Astrocyte (in vitro differentiated cells and primary cell): Measurements from ENCODE around the gene NRARP. TPM values are rescaled to one million over a fixed set of nuclear protein-coding genes. Genes with fewer than 3 reads are reported as not detected.
A peak's percentile ranks its signal among the peaks of the same experiment; 100 is the strongest.

Experiments used
- DNase-seq: peaks from one replicate; pipeline ENCODE4 v3.0.0-alpha.2; 2010; ENCODE audit warnings: low read depth
- FAIRE-seq: peaks from 2 replicates; lab custom pipeline; 2011; peaks lifted over from hg19 to GRCh38; lab: Jason Lieb, UNC
- H2AFZ ChIP-seq: 2 replicates; pipeline ENCODE4 v1.6.0; 2012; ENCODE audit warnings: low read depth, low read length, inconsistent platforms
- H3K27ac ChIP-seq: 2 replicates; pipeline ENCODE4 v1.5.1; 2011; ENCODE audit warnings: low read depth, low read length, inconsistent platforms
- H3K27me3 ChIP-seq: 2 replicates; pipeline ENCODE4 v1.6.0; 2011; ENCODE audit warnings: low read length, inconsistent platforms; ENCODE audit not compliant: insufficient read depth
- H3K36me3 ChIP-seq: 2 replicates; pipeline ENCODE4 v1.5.1; 2011; ENCODE audit warnings: low read length, inconsistent platforms; ENCODE audit not compliant: insufficient read depth
- H3K4me1 ChIP-seq: 2 replicates; pipeline ENCODE4 v1.5.1; 2011; ENCODE audit warnings: low read length, inconsistent platforms; ENCODE audit not compliant: insufficient read depth
- H3K4me2 ChIP-seq: 2 replicates; pipeline ENCODE4 v1.6.0; 2012; ENCODE audit warnings: low read length, inconsistent platforms
- H3K4me3 ChIP-seq: 2 replicates; pipeline ENCODE4 v1.5.1; 2011; ENCODE audit warnings: low read depth, mild to moderate bottlenecking, low read length, inconsistent platforms; ENCODE audit not compliant: insufficient read depth
- H3K79me2 ChIP-seq: 2 replicates; pipeline ENCODE4 v1.6.0; 2012; ENCODE audit warnings: mild to moderate bottlenecking, low read length, inconsistent platforms; ENCODE audit not compliant: insufficient read depth
- H3K9ac ChIP-seq: 2 replicates; pipeline ENCODE4 v1.6.0; 2012; ENCODE audit warnings: mild to moderate bottlenecking, low read length, inconsistent platforms
- H3K9me3 ChIP-seq: 2 replicates; pipeline ENCODE4 v1.5.1; 2012; ENCODE audit warnings: low read depth, mild to moderate bottlenecking, low read length, inconsistent platforms; ENCODE audit not compliant: insufficient read depth
- H4K20me1 ChIP-seq: 2 replicates; pipeline ENCODE4 v1.6.0; 2012; ENCODE audit warnings: low read length, inconsistent platforms; ENCODE audit not compliant: insufficient read depth
- H3K27ac Mint-ChIP-seq: one replicate; pipeline ENCODE4 v1.8.0; 2021; ENCODE audit warnings: mild to moderate bottlenecking, mixed read lengths; ENCODE audit not compliant: unreplicated experiment
- H3K27me3 Mint-ChIP-seq: one replicate; pipeline ENCODE4 v1.8.0; 2021; ENCODE audit warnings: low read depth, mixed read lengths; ENCODE audit not compliant: unreplicated experiment
- H3K36me3 Mint-ChIP-seq: one replicate; pipeline ENCODE4 v1.8.0; 2021; ENCODE audit warnings: low read depth, mixed read lengths; ENCODE audit not compliant: unreplicated experiment
- H3K4me1 Mint-ChIP-seq: one replicate; pipeline ENCODE4 v1.8.0; 2021; ENCODE audit warnings: low read depth, mixed read lengths; ENCODE audit not compliant: unreplicated experiment
- H3K4me3 Mint-ChIP-seq: one replicate; pipeline ENCODE4 v1.8.0; 2021; ENCODE audit warnings: mild to moderate bottlenecking, moderate library complexity, mixed read lengths; ENCODE audit not compliant: unreplicated experiment
- H3K9me3 Mint-ChIP-seq: one replicate; pipeline ENCODE4 v1.8.0; 2021; ENCODE audit warnings: mild to moderate bottlenecking, mixed read lengths; ENCODE audit not compliant: unreplicated experiment
- CTCF ChIP-seq: IDR thresholded peaks from 2 replicates; pipeline ENCODE4 v1.5.1; 2011; ENCODE audit warnings: low read depth, mild to moderate bottlenecking, inconsistent platforms, low read length, moderate library complexity; ENCODE audit not compliant: insufficient read depth
- EZH2 ChIP-seq: IDR thresholded peaks from 2 replicates; pipeline ENCODE4 v1.6.1; 2012; ENCODE audit warnings: mild to moderate bottlenecking, low read length, inconsistent platforms; ENCODE audit not compliant: insufficient read depth
- total RNA-seq: library from RNA; stranded (reverse); gene quantifications from 2 replicates; pipeline ENCODE4 v1.2.1, GENCODE V29; 2021

NRARP gene
- total RNA-seq, 1 donor from 2014 or later, result 7.3 TPM

GRCh38 chr9:137303893-137304382 is 1.9 kb upstream of the NRARP start:
- DNase-seq (no peak), FAIRE-seq (no peak)
- Histone ChIP-seq H3K4me3 (no peak overlapping the region), H3K9me3 (no peaks in the 10 kb centered on the region), H4K20me1 (peaks cover 3% of the 10 kb centered on the region), H3K27me3 (peaks cover 8% of the 10 kb centered on the region), H3K4me2 (no peak overlapping the region), H2AFZ (no peak overlapping the region), H3K79me2 (no peaks in the 10 kb centered on the region), H3K36me3 (no peaks in the 10 kb centered on the region), H3K9ac (no peak overlapping the region), H3K4me1 (peaks cover 29% of the 10 kb centered on the region), H3K27ac (no peak overlapping the region)
- TF ChIP-seq CTCF, result no peak
- peak; percentile 26 for TF ChIP-seq EZH2
- Mint-ChIP-seq H3K4me1 (peaks cover 5% of the 10 kb centered on the region), H3K9me3 (no peaks in the 10 kb centered on the region), H3K27ac (no peak overlapping the region), H3K27me3 (peaks cover 2% of the 10 kb centered on the region), H3K4me3 (no peak overlapping the region), H3K36me3 (no peaks in the 10 kb centered on the region)

DNA sequence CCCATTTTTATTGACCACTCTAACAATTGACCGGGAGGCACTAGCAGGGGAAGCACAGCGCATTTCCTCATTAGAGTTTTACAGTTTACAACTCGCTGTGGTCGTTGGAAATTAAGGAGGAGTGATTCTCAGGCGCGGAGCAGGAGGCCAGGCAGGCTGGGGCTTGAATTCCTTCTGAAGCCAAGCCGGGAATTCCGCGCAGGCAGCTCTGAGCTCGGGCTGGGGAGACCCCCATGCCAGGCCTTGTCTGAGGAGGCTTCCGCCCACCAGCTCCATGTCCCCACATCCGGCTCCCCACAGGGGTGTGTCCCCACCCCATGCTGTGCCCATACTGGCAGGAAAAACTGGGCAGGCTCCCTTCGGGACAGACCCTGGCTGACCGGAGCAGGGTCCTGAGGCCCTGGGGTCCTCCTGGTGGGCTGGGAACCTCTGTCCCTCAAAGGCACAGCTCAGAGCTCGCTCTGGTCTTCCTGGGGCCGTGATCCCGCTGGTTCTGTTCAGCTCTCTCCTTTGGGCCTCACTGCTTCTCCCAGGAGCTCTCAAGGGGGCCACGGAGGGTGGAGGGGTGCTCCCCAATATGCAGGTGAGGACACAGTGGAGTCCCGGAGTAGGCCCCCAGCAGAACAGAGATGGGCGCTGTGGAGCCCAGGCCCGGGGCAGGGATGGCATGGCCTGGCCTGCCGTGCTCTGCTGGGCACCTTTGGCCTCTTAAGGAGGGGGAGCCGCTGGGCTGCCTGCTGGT is 1.3 kb upstream of the NRARP start:
- peaks cover 3% of the 10 kb centered on the region for H4K20me1 ChIP-seq
- no peak overlapping the region for H3K27ac ChIP-seq
- Mint-ChIP-seq H3K27ac (no peak overlapping the region), H3K4me1 (peaks cover 5% of the 10 kb centered on the region), H3K27me3 (peaks cover 2% of the 10 kb centered on the region), H3K4me3 (no peak overlapping the region), H3K36me3 (no peaks in the 10 kb centered on the region), H3K9me3 (no peaks in the 10 kb centered on the region)
- no peaks in the 10 kb centered on the region for H3K79me2 ChIP-seq
- H3K9ac ChIP-seq, result no peak overlapping the region
- H3K27me3 ChIP-seq, result peaks cover 8% of the 10 kb centered on the region
- peaks cover 36% of the 10 kb centered on the region for H3K4me1 ChIP-seq
- H3K4me3 ChIP-seq, result no peak overlapping the region
- no peaks in the 10 kb centered on the region for H3K9me3 ChIP-seq
- peak overlapping the region; percentile 88 for H3K4me2 ChIP-seq
- no peaks in the 10 kb centered on the region for H3K36me3 ChIP-seq
- DNase-seq (no peak), FAIRE-seq (no peak)
- H2AFZ ChIP-seq, result peak overlapping the region; percentile 71
- TF ChIP-seq EZH2, result no peak
- no peak for TF ChIP-seq CTCF
